OCI-LY1 (cell line): ENCODE data around the gene MPPED1.

ENCODE experiments used
- H2AFZ ChIP-seq: fragments of 200-600 bp; sonication (generic), shearing (Covaris generic); 2 replicates; pipeline ENCODE4 v1.6.0; 2014; ENCODE audit warnings: antibody characterized with exemption, mild to moderate bottlenecking, low read length
- H3F3A ChIP-seq: fragments of 200-600 bp; sonication (generic), shearing (Covaris generic); 2 replicates; pipeline ENCODE4 v1.6.0; 2014; ENCODE audit warnings: mild to moderate bottlenecking, antibody characterized with exemption, low read length, moderate library complexity; ENCODE audit not compliant: insufficient read depth
- H3K27ac ChIP-seq: fragments of 200-600 bp; sonication (generic); 2 replicates; pipeline ENCODE4 v1.5.1; 2014; ENCODE audit warnings: low read length, mixed run types, mild to moderate bottlenecking, low read depth; ENCODE audit not compliant: poor library complexity, severe bottlenecking
- H3K27me3 ChIP-seq: fragments of 200-600 bp; sonication (generic); 2 replicates; pipeline ENCODE4 v1.6.0; 2014; ENCODE audit warnings: antibody characterized with exemption, mild to moderate bottlenecking, low read length, moderate library complexity; ENCODE audit not compliant: insufficient read depth
- H3K36me3 ChIP-seq: fragments of 200-600 bp; sonication (generic); 2 replicates; pipeline ENCODE4 v1.6.1; 2014; ENCODE audit warnings: mild to moderate bottlenecking, antibody characterized with exemption, low read length, moderate library complexity, mixed read lengths; ENCODE audit not compliant: insufficient read depth
- H3K4me1 ChIP-seq: fragments of 200-600 bp; sonication (generic); 2 replicates; pipeline ENCODE4 v1.5.1; 2014; ENCODE audit warnings: mild to moderate bottlenecking, low read length, moderate library complexity; ENCODE audit not compliant: insufficient read depth, severe bottlenecking
- H3K4me2 ChIP-seq: fragments of 200-600 bp; sonication (generic), shearing (Covaris generic); 2 replicates; pipeline ENCODE4 v1.6.1; 2014; ENCODE audit warnings: low read length
- H3K4me3 ChIP-seq: fragments of 200-600 bp; sonication (generic); 2 replicates; pipeline ENCODE4 v1.5.1; 2014; ENCODE audit warnings: low read length, low read depth, mild to moderate bottlenecking, mixed read lengths; ENCODE audit not compliant: poor library complexity, severe bottlenecking
- H3K79me2 ChIP-seq: fragments of 200-600 bp; shearing (Covaris generic); 2 replicates; pipeline ENCODE4 v1.6.1; 2016; ENCODE audit warnings: mixed run types, low read length, mixed read lengths; ENCODE audit not compliant: insufficient read depth
- H3K9ac ChIP-seq: fragments of 200-600 bp; sonication (generic), shearing (Covaris generic); 2 replicates; pipeline ENCODE4 v1.6.1; 2014; ENCODE audit warnings: mild to moderate bottlenecking, low read length, mixed read lengths
- H3K9me2 ChIP-seq: fragments of 200-600 bp; sonication (generic), shearing (Covaris generic); 2 replicates; pipeline ENCODE4 v1.6.1; 2014; ENCODE audit warnings: low read depth, mild to moderate bottlenecking, low read length, mixed read lengths
- H3K9me3 ChIP-seq: fragments of 200-600 bp; shearing (Covaris generic); 2 replicates; pipeline ENCODE4 v1.6.1; 2014; ENCODE audit warnings: low read length, mixed read lengths
- H4K20me1 ChIP-seq: fragments of 200-600 bp; sonication (generic), shearing (Covaris generic); 2 replicates; pipeline ENCODE4 v1.6.0; 2016; ENCODE audit warnings: mild to moderate bottlenecking, low read length; ENCODE audit not compliant: insufficient read depth
- EZH2 ChIP-seq: fragments of 200-600 bp; sonication (generic), shearing (Covaris generic); IDR thresholded peaks from 2 replicates; pipeline ENCODE4 v1.8.0; 2017; ENCODE audit warnings: borderline replicate concordance, mixed run types, mild to moderate bottlenecking, antibody characterized with exemption, low read length, moderate library complexity, mixed read lengths
- TF ChIP-seq, protein P1 (sequence below): fragments of 200-600 bp; sonication (generic), shearing (Covaris generic); IDR thresholded peaks from 2 replicates; pipeline ENCODE4 v1.5.1; 2017; ENCODE audit warnings: mild to moderate bottlenecking, antibody characterized with exemption, low read length, moderate library complexity, mixed read lengths

Gene MPPED1

DNA sequence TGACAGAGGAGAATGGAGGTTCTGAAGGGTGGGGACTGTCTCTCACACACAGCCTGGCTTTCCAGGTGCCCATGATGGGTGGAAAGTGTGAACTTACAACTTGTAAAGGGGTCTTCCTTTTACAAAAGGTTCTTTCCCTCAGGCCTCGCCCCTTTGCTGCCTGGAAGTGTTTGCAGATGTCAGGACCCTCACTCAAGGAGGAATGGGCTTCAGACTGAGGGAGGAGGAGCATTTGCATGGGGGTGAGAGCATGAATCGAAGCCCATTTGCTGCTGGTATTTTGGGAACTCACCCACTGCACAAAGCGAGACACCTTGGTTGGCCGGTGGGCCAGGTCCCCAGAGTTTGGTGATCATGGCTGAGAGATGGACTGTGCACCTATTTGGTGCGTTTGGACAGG is 25.1 kb downstream of the MPPED1 start:
- H3K36me3 ChIP-seq, result no peaks in the 10 kb centered on the region
- H3K27ac ChIP-seq, result no peak overlapping the region
- no peaks in the 10 kb centered on the region for H3K79me2 ChIP-seq
- H3K4me1 ChIP-seq, result no peaks in the 10 kb centered on the region
- no peaks in the 10 kb centered on the region for H4K20me1 ChIP-seq
- H3K4me3 ChIP-seq, result no peak overlapping the region
- H3K27me3 ChIP-seq, result no peaks in the 10 kb centered on the region; the same call in 1 of the 2 replicates
- H3F3A ChIP-seq, result no peaks in the 10 kb centered on the region
- TF ChIP-seq EZH2, result no peak
- TF ChIP-seq, protein P1, sequence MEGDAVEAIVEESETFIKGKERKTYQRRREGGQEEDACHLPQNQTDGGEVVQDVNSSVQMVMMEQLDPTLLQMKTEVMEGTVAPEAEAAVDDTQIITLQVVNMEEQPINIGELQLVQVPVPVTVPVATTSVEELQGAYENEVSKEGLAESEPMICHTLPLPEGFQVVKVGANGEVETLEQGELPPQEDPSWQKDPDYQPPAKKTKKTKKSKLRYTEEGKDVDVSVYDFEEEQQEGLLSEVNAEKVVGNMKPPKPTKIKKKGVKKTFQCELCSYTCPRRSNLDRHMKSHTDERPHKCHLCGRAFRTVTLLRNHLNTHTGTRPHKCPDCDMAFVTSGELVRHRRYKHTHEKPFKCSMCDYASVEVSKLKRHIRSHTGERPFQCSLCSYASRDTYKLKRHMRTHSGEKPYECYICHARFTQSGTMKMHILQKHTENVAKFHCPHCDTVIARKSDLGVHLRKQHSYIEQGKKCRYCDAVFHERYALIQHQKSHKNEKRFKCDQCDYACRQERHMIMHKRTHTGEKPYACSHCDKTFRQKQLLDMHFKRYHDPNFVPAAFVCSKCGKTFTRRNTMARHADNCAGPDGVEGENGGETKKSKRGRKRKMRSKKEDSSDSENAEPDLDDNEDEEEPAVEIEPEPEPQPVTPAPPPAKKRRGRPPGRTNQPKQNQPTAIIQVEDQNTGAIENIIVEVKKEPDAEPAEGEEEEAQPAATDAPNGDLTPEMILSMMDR, result no peak
- no peak overlapping the region for H2AFZ ChIP-seq
- no peak overlapping the region for H3K4me2 ChIP-seq
- H3K9me2 ChIP-seq, result no peaks in the 10 kb centered on the region
- H3K9me3 ChIP-seq, result no peaks in the 10 kb centered on the region
- H3K9ac ChIP-seq, result no peak overlapping the region

DNA sequence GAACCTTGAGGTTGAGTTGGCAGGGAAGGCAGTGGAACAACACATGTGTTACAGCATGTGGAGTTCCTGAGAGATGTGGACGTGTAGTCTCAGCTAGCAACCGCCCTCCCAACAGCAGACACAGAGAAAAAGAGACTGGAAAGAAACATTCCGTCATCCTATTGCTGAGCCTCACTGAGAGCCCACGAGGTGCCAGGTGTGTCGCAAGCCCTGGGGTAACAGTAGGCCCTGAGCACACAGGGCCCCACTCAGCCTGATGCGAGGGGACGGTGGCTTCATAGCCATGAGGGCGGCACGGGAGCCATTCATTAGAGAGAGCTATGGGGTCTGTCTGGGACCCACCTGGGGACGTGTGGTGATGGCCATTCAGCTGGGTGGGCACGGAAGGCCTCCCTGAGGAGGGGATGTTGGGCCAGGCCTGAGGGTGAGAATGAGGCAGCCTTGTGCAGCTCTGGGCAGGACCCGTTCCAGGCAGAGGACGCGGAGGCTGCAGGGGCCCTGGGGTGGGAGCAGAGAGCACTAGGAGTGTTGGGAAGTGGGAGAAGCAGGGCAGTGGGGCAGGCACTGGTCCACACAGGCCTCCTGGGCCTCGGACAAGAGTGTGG is 26.2 kb downstream of the MPPED1 start:
- no peaks in the 10 kb centered on the region for H3K4me1 ChIP-seq
- no peak overlapping the region for H3K9ac ChIP-seq
- H3K4me2 ChIP-seq, result no peak overlapping the region
- TF ChIP-seq EZH2, result no peak
- TF ChIP-seq, protein P1, result no peak
- no peaks in the 10 kb centered on the region; the same call in 1 of the 2 replicates for H3K27me3 ChIP-seq
- no peaks in the 10 kb centered on the region for H3K9me2 ChIP-seq
- no peaks in the 10 kb centered on the region for H3F3A ChIP-seq
- no peaks in the 10 kb centered on the region for H4K20me1 ChIP-seq
- H2AFZ ChIP-seq, result no peak overlapping the region
- H3K27ac ChIP-seq, result no peak overlapping the region
- no peaks in the 10 kb centered on the region for H3K79me2 ChIP-seq
- H3K4me3 ChIP-seq, result no peak overlapping the region
- H3K36me3 ChIP-seq, result no peaks in the 10 kb centered on the region
- no peaks in the 10 kb centered on the region for H3K9me3 ChIP-seq

DNA sequence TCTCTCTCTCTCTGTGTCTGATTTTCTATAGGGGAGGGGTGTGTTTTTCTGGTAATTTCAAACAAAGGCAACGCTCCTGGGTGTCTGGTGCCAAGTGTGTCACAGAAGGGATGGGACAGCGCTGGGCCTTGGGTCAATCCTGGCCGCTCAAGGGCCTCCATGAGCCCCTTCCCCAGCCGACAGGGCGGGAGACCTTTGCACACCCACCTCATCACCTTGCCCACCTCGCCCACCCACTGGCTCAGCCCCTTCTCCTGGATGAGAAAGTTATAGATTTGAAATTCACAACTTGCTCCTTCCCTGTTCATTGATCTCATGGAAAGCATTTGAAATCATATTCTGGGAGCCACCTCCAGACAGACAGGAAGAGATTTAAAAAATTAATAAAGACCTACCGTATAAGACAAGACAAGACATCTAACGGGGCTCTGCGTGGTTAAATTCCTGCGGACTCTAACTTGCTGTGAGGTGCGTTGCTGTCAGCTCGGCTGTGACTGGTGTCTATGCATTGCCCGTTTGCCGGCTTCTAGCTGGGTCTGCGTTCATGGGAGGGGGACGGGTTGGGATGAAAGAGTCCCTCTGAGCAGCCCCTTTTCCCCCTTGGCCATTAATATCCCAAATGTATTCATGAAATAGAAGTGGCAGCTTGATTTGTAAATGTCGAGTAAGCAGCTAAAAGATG is 27.0 kb downstream of the MPPED1 start:
- Histone ChIP-seq H3K9ac (no peak overlapping the region), H3K9me2 (no peaks in the 10 kb centered on the region), H3K4me1 (no peaks in the 10 kb centered on the region), H3K4me2 (no peak overlapping the region), H2AFZ (no peak overlapping the region), H3K27ac (no peak overlapping the region), H3K9me3 (no peaks in the 10 kb centered on the region), H3K27me3 (no peaks in the 10 kb centered on the region; the same call in 1 of the 2 replicates), H3F3A (no peaks in the 10 kb centered on the region), H4K20me1 (no peaks in the 10 kb centered on the region), H3K79me2 (no peaks in the 10 kb centered on the region), H3K36me3 (no peaks in the 10 kb centered on the region), H3K4me3 (no peak overlapping the region)
- no peak for TF ChIP-seq EZH2
- TF ChIP-seq, protein P1, result no peak
